HG03280 (cell line): ENCODE results near the gene FAM161A.

Experiments
- ATAC-seq: cut with Tn5 transposase; IDR thresholded peaks from one replicate; pipeline ENCODE4 v1.9.1; 2021; ENCODE audit warnings: mild to moderate bottlenecking, moderate library complexity; ENCODE audit not compliant: unreplicated experiment

Gene FAM161A

DNA sequence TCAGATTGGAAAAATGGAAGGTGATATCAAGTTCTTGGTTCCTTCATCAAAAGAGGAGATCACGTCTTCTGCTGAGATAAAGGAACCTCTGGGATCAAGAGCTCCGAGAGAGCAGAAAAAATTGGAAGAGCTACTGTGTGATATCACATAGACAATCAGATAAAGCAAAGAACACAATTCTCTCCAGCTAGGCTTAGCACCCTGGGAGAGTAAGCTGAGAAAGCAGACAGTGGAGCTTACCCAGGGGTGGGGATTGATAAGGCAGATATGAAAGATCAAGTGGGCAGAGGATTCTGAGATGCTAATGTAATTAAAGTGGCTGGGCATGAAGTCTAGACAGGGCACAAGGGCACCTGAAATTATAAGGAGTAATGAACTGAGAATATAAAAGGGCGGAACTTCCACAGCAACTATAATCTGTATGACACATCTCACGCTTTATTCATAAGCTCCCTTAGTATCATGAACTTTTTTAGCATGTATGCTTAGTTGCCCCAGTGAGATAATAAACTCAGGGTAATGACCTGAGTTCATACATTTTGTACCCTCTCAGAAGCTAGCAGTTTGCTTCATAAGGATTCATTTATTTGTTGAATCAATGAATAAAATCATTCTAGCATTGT is 65.8 kb downstream of the FAM161A start:
- ATAC-seq = no peak

DNA sequence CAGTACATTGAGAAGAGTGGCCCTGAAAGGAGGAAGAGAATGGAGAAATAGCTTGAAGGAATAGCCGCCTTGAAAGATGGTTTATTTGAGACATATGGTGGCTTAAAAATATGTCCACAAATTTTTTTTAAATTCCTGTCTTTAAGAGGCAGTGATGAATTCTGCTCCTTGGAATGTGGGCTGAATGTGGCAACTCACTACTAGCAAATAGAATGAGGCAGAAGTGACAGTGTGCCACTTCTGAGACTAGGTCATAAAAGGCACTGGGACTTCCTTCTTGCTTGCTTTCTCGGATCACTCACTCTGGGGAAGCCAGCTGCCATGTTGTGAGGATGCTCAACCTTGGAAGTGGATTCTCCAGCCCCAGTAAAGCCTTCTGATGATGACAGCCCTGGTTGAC is 67.0 kb downstream of the FAM161A start:
- no peak for ATAC-seq

DNA sequence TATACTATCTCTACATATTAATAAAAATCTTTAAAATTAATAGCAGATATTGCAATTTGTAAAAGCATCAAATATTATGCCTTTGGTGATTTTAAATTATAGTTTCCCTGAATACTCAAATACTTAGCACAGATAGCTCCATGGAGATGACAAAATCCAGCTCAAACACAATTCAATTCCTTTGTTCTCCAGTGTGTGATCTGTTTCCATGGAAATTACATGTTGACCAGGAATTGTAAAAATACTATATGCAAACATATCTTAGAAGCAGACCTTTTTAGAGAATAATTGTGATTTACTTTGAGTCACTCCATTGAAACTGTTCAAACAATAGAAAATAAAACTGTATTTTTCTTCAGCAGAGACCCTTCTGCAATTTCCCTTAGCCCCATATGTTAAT is 68.3 kb downstream of the FAM161A start:
- ATAC-seq = no peak

DNA sequence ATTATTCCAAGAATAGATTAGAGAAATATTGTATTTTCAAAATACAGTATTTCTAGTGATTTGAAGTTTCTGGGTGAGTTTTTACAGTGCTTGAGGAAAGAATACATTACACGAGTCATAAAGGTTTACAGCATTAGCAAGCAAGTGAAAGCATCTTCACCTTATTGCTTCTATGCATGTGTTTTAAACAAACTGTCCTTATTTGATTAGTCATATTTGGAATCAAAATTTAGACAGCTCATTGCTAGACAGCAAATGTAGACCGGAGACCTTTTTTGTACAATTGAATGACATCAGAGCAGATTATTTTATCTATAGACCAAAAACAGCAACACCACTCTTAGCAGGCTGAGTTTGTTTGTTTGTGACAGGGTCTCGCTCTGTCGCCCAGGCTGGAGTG is 69.2 kb downstream of the FAM161A start:
- ATAC-seq = no peak

DNA sequence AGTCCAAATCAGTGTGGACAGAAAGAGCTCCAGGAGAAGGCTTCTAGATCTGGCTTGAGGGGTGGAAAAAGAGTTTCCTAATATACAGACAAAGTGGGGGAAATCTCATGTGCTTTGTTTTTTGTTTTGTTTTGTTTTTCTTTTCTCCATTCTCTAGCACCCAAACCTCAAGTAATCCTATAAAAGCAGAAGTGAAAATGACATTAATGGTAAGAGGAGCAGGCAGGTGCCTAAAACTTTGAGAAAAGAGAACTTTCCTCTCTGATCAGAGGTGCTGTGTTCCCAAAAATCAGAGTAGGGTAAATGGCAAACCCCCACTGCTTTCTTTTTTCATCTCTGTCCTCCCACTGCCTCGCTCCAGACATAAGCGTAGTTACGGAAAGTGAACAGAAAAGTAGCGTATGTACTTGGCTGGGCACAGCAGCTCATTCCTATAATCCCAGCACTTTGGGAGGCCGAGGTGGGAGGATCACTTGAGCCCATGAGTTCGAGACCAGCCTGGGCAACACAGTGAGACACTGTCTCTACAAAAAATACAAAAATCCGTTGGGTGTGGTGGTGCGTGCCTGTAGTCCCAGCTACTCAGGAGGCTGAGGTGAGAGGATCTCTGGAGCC is 77.8 kb downstream of the FAM161A start:
- ATAC-seq = peak; percentile 79
